K562 (cell line): ENCODE data around the gene NUP107.

Experiments used
- ARID3A ChIP-seq: IDR thresholded peaks from 2 replicates; pipeline ENCODE4 v1.6.1; 2012; ENCODE audit warnings: low read depth, low read length, improper control_type of control experiment, borderline replicate concordance
- HDAC1 ChIP-seq, 2 experiments: fragments of 450-650 bp; IDR thresholded peaks; 2 replicates each; pipeline ENCODE4 v1.6.1; 2016 to 2017; ENCODE audit warnings: inconsistent platforms in 1 of 2, mild to moderate bottlenecking in 1 of 2, moderate library complexity in 1 of 2
- MAFK ChIP-seq: IDR thresholded peaks from 2 replicates; pipeline ENCODE4 v1.6.1; 2011; ENCODE audit warnings: low read length, improper control_type of control experiment
- RBM14 ChIP-seq: fragments of 200-400 bp; formaldehyde crosslinking; IDR thresholded peaks from 2 replicates; pipeline ENCODE4 v1.6.1; 2018; ENCODE audit warnings: low read depth, mild to moderate bottlenecking, low read length, moderate library complexity, borderline replicate concordance; ENCODE audit not compliant: insufficient read depth
- TF ChIP-seq, protein P1 (sequence below), 3 experiments: IDR thresholded peaks in 2 of 3; conservative IDR thresholded peaks in 1 of 3; 2 replicates each; pipeline ENCODE4 v1.5.1; 2011 to 2012; ENCODE audit warnings: low read length in 3 of 3, mild to moderate bottlenecking in 3 of 3, control low read depth in 2 of 3, improper control_type of control experiment in 1 of 3, inconsistent platforms in 1 of 3, low read depth in 1 of 3, mixed read lengths in 1 of 3, moderate library complexity in 1 of 3; ENCODE audit not compliant: insufficient read depth in 2 of 3

DNA sequence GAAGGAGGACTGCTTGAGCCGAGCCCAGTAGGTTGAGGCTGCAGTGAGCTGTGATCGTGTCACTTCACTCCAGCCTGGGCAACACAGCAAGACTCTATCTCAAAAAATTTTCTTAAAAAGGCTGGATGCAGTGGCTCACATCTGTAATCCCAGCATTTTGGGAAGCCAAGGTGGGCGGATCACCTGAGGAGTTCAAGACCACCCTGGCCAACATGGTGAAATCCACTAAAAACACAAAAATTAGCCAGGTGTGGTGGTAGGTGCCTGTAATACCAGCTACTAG lies 104.1 kb downstream of the NUP107 start:
- TF ChIP-seq, protein P1, sequence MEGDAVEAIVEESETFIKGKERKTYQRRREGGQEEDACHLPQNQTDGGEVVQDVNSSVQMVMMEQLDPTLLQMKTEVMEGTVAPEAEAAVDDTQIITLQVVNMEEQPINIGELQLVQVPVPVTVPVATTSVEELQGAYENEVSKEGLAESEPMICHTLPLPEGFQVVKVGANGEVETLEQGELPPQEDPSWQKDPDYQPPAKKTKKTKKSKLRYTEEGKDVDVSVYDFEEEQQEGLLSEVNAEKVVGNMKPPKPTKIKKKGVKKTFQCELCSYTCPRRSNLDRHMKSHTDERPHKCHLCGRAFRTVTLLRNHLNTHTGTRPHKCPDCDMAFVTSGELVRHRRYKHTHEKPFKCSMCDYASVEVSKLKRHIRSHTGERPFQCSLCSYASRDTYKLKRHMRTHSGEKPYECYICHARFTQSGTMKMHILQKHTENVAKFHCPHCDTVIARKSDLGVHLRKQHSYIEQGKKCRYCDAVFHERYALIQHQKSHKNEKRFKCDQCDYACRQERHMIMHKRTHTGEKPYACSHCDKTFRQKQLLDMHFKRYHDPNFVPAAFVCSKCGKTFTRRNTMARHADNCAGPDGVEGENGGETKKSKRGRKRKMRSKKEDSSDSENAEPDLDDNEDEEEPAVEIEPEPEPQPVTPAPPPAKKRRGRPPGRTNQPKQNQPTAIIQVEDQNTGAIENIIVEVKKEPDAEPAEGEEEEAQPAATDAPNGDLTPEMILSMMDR (IDR thresholded peaks at IDR 0.05 in 2 of 3, conservative IDR thresholded peaks at IDR 0.05 in 1 of 3; ENCODE audit: insufficient read depth in 2 of 3, low read depth in 1 of 3, low read length in 3 of 3): no peak
- no peak for TF ChIP-seq ARID3A
- TF ChIP-seq HDAC1 (IDR thresholded peaks at IDR 0.05): no peak
- TF ChIP-seq RBM14: no peak
- no peak for TF ChIP-seq MAFK
